Panc1 (cell line): ENCODE measurements around the gene USP30. TPM values are rescaled to one million over a fixed set of nuclear protein-coding genes. Genes with fewer than 3 reads are reported as not detected.

ENCODE experiments used
- ATAC-seq: fragments of 200-7000 bp; cut with Tn5 transposase; 2 replicates; pipeline ENCODE4 v1.9.1; 2020; ENCODE audit warnings: mild to moderate bottlenecking, moderate library complexity
- BruUV-seq: library from RNA; stranded (reverse); fragments of 400-500 nt; replicated peaks from 2 replicates; lab custom pipeline; 2021; lab: Mats Ljungman, UMichigan
- CTCF ChIA-PET: fragments of 300-600 bp; sonication (Branson Sonifier 250); formaldehyde crosslinking; loops from one replicate; lab custom pipeline; 2022; ENCODE audit warnings: antibody characterized with exemption; lab: Charles Lee
- POLR2A ChIA-PET: fragments of 300-600 bp; sonication (Branson Sonifier 250); formaldehyde crosslinking; loops from one replicate; lab custom pipeline; 2022; ENCODE audit warnings: antibody characterized with exemption; lab: Charles Lee
- DNase-seq: peaks from one replicate; pipeline ENCODE4 v3.0.0-alpha.2; 2010; ENCODE audit warnings: low read depth, low spot score
- H3K27ac ChIP-seq: 2 replicates; pipeline ENCODE4 v1.5.1; 2011; ENCODE audit warnings: mild to moderate bottlenecking, low read length, inconsistent platforms
- H3K27me3 ChIP-seq: fragments of 200-500 bp; sonication (Bioruptor generic); 2 replicates; pipeline ENCODE4 v1.6.0; 2014; ENCODE audit warnings: low read length, inconsistent platforms; ENCODE audit not compliant: control insufficient read depth, insufficient read depth
- H3K36me3 ChIP-seq: fragments of 200-500 bp; sonication (Bioruptor generic); 2 replicates; pipeline ENCODE4 v1.5.1; 2014; ENCODE audit warnings: inconsistent platforms, mild to moderate bottlenecking, low read length, moderate library complexity; ENCODE audit not compliant: control insufficient read depth, insufficient read depth
- H3K4me1 ChIP-seq: 2 replicates; pipeline ENCODE4 v1.5.1; 2011; ENCODE audit warnings: inconsistent platforms, mild to moderate bottlenecking, low read length, moderate library complexity; ENCODE audit not compliant: control insufficient read depth, insufficient read depth
- H3K4me3 ChIP-seq, 2 experiments: 2 replicates each; pipeline ENCODE4 v1.5.1; 2011 to 2012; ENCODE audit warnings: low read depth in 2 of 2, low read length in 2 of 2, mild to moderate bottlenecking in 2 of 2, inconsistent platforms in 1 of 2, moderate library complexity in 1 of 2
- H3K9me3 ChIP-seq: fragments of 200-500 bp; sonication (Bioruptor generic); 2 replicates; pipeline ENCODE4 v1.5.1; 2014; ENCODE audit warnings: low read depth, mild to moderate bottlenecking, inconsistent platforms, low read length, moderate library complexity; ENCODE audit not compliant: control insufficient read depth, insufficient read depth
- POLR2AphosphoS5 ChIP-seq: IDR thresholded peaks from 2 replicates; pipeline ENCODE4 v1.6.1; 2012; ENCODE audit warnings: mild to moderate bottlenecking, low read depth, low read length, moderate library complexity
- SIN3A ChIP-seq: IDR thresholded peaks from 2 replicates; pipeline ENCODE4 v1.6.1; 2012; ENCODE audit warnings: low read depth, mild to moderate bottlenecking, low read length, moderate library complexity, borderline replicate concordance; ENCODE audit not compliant: insufficient read depth
- TCF7L2 ChIP-seq: IDR thresholded peaks from 2 replicates; pipeline ENCODE4 v1.6.1; 2011; ENCODE audit warnings: mild to moderate bottlenecking, low read depth, low read length, inconsistent platforms
- in situ Hi-C: cut with HindIII; loops from 2 replicates; pipeline ENCODE4 v1.10.0; 2016; ENCODE audit warnings: low sequenced_read_pairs, low pct_unique_long_range_greater_than_20kb
- intact Hi-C: fragments of 100-400 bp; cut with micrococcal nuclease; formaldehyde crosslinking; loops from one replicate; pipeline ENCODE4 v1.10.0; 2022; ENCODE audit not compliant: unreplicated experiment
- total RNA-seq: library from RNA; stranded (reverse); gene quantifications from one replicate; pipeline ENCODE4 v1.2.1, GENCODE V29; 2021; ENCODE audit not compliant: unreplicated experiment
- TF ChIP-seq, protein P1 (sequence below), 2 experiments: IDR thresholded peaks; 2 replicates each; pipeline ENCODE4 v1.6.1; 2011 to 2012; ENCODE audit warnings: low read depth in 2 of 2, control low read depth in 1 of 2, low read length in 1 of 2, mild to moderate bottlenecking in 1 of 2, moderate library complexity in 1 of 2; ENCODE audit not compliant: insufficient read depth in 1 of 2
- TF ChIP-seq, protein P2 (sequence below): fragments of 450-650 bp; IDR thresholded peaks from 2 replicates; pipeline ENCODE4 v1.5.1; 2017; ENCODE audit warnings: mild to moderate bottlenecking

Gene USP30
- total RNA-seq, 1 experiment from 2014 or later, result 5.7 TPM

DNA sequence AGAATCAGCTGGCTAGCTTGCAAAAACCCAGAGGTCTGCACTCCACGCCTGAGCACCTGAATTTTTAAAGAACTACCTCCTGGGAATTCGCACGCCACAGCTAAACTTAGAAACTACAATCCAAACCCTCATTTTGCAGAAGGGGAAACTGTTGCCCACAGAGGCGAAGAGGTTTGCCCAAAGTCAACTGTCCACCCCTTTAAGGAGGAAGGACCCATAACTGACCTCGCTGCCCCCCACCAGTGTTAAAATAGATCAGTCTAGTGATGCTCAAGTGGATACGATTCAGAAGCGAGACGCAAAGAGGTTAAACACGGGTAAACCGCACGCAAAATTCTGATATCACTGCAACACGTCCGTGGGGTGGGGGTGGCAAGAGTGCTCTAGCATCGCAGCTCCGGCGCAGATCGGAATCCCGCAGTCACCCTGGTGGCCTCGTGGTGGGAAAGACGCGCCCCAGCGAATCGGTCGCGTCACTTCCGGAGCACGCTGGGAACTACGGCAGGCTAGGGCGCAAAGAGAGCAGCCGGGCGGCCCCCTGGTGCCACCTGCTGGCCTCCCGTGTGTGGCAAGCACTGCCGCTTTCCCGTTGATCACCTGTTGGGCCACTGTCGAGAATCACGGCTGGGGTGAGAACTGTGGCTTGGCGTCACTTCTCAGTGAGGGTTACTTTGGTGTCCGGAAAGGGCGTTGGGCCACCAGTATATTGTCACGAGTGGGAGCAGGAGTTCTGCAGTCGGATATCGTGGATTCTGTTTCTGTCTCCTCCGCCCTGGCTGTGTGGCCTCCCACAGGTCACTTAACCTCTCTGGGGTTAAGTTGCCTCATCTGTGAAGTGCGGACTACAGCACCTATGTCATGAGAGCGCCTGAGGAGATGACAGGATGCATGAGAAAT is 40.9 kb downstream of the USP30 start, which contains the start of gene ALKBH2:
TSS of gene ALKBH2 (minus strand) at position 451 of the 897 bp plus-strand sequence. CDS start 686 bp downstream, outside the sequence.
- no peaks in the 10 kb centered on the region for H3K9me3 ChIP-seq
- no peaks in the 10 kb centered on the region for H3K36me3 ChIP-seq
- H3K4me3 ChIP-seq, result peak within 1 kb of the TSS; percentile 64 to 85
- no peaks in the 10 kb centered on the region for H3K27me3 ChIP-seq
- ATAC-seq (peak; percentile 81), DNase-seq (peak; percentile 69)
- intact Hi-C loops, result loop anchor here (5.0 to 10.0 kb wide), 3 partner anchors 138 to 531 kb away; partner anchors contain the start of genes ISCU, SART3 and SSH1
- in situ Hi-C loops, result no loop called here
- peak within 1 kb of the TSS; percentile 97 for H3K27ac ChIP-seq
- TF ChIP-seq, protein P1, sequence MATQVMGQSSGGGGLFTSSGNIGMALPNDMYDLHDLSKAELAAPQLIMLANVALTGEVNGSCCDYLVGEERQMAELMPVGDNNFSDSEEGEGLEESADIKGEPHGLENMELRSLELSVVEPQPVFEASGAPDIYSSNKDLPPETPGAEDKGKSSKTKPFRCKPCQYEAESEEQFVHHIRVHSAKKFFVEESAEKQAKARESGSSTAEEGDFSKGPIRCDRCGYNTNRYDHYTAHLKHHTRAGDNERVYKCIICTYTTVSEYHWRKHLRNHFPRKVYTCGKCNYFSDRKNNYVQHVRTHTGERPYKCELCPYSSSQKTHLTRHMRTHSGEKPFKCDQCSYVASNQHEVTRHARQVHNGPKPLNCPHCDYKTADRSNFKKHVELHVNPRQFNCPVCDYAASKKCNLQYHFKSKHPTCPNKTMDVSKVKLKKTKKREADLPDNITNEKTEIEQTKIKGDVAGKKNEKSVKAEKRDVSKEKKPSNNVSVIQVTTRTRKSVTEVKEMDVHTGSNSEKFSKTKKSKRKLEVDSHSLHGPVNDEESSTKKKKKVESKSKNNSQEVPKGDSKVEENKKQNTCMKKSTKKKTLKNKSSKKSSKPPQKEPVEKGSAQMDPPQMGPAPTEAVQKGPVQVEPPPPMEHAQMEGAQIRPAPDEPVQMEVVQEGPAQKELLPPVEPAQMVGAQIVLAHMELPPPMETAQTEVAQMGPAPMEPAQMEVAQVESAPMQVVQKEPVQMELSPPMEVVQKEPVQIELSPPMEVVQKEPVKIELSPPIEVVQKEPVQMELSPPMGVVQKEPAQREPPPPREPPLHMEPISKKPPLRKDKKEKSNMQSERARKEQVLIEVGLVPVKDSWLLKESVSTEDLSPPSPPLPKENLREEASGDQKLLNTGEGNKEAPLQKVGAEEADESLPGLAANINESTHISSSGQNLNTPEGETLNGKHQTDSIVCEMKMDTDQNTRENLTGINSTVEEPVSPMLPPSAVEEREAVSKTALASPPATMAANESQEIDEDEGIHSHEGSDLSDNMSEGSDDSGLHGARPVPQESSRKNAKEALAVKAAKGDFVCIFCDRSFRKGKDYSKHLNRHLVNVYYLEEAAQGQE (IDR thresholded peaks at IDR 0.05; ENCODE audit: insufficient read depth in 1 of 2, low read depth in 2 of 2, low read length in 1 of 2), result peak in 1 of 2 experiments; percentile 72; a peak in 1 of 4 replicates
- TF ChIP-seq POLR2AphosphoS5, result peak; percentile 91
- peak; percentile 83; the same call in 1 of the 2 replicates for TF ChIP-seq SIN3A
- TF ChIP-seq, protein P2, sequence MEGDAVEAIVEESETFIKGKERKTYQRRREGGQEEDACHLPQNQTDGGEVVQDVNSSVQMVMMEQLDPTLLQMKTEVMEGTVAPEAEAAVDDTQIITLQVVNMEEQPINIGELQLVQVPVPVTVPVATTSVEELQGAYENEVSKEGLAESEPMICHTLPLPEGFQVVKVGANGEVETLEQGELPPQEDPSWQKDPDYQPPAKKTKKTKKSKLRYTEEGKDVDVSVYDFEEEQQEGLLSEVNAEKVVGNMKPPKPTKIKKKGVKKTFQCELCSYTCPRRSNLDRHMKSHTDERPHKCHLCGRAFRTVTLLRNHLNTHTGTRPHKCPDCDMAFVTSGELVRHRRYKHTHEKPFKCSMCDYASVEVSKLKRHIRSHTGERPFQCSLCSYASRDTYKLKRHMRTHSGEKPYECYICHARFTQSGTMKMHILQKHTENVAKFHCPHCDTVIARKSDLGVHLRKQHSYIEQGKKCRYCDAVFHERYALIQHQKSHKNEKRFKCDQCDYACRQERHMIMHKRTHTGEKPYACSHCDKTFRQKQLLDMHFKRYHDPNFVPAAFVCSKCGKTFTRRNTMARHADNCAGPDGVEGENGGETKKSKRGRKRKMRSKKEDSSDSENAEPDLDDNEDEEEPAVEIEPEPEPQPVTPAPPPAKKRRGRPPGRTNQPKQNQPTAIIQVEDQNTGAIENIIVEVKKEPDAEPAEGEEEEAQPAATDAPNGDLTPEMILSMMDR, result peak; percentile 99
- no peak for TF ChIP-seq TCF7L2
- CTCF ChIA-PET, result interaction anchor here (0.5 to 0.6 kb wide), 3 partner anchors 69 to 293 kb away, joined by 3 to 4 read pairs (median 3); no protein-coding TSS in a partner anchor
- BruUV-seq, result TSS peak; percentile 91
- POLR2A ChIA-PET, result no interaction called here
- peaks cover 18% of the 10 kb centered on the region for H3K4me1 ChIP-seq

DNA sequence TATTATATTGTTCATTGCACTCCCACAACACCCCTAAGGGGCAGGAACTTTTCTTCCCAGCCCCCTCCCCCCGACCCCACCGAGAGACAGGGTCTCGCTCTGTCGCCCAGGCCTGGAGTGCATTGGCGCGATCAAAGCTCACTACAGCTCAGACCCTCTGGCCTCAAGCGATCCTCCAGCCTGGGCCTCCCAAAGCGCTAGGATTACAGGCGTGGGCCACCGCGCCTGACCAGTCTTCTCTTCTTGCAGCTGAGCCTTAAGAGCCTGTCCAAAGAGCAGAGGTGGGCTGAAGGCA is 44.7 kb downstream of the USP30 start:
- no TSS peak for BruUV-seq
- Histone ChIP-seq H3K27me3 (no peaks in the 10 kb centered on the region), H3K9me3 (no peaks in the 10 kb centered on the region), H3K27ac (peak overlapping the region; percentile 78), H3K4me3 (peak overlapping the region; percentile 78 to 84), H3K36me3 (peaks cover 5% of the 10 kb centered on the region; the same call in 1 of the 2 replicates), H3K4me1 (peaks cover 16% of the 10 kb centered on the region)
- intact Hi-C loops (loop anchor here (10.0 kb wide), 2 partner anchors 142 to 242 kb away; partner anchors contain the start of gene SSH1), in situ Hi-C loops (no loop called here)
- TF ChIP-seq, protein P1 (IDR thresholded peaks at IDR 0.05; ENCODE audit: insufficient read depth in 1 of 2, low read depth in 2 of 2, low read length in 1 of 2), result no peak
- TF ChIP-seq, protein P2, result no peak
- TF ChIP-seq POLR2AphosphoS5 (no peak), SIN3A (no peak), TCF7L2 (no peak)
- ChIA-PET CTCF (interaction anchor here (0.6 kb wide), 1 partner anchor 379 kb away, joined by 6 read pairs; no protein-coding TSS in a partner anchor), POLR2A (no interaction called here)
- ATAC-seq (peak; percentile 5), DNase-seq (no peak)
